Measurements from ENCODE around the gene LAYN. TPM values are rescaled to one million over a fixed set of nuclear protein-coding genes. Genes with fewer than 3 reads are reported as not detected.

Gene LAYN
- total and polyA plus RNA-seq, 3 experiments from 2014 or later: 0.21 to 1.4 (median 0.85) TPM

DNA sequence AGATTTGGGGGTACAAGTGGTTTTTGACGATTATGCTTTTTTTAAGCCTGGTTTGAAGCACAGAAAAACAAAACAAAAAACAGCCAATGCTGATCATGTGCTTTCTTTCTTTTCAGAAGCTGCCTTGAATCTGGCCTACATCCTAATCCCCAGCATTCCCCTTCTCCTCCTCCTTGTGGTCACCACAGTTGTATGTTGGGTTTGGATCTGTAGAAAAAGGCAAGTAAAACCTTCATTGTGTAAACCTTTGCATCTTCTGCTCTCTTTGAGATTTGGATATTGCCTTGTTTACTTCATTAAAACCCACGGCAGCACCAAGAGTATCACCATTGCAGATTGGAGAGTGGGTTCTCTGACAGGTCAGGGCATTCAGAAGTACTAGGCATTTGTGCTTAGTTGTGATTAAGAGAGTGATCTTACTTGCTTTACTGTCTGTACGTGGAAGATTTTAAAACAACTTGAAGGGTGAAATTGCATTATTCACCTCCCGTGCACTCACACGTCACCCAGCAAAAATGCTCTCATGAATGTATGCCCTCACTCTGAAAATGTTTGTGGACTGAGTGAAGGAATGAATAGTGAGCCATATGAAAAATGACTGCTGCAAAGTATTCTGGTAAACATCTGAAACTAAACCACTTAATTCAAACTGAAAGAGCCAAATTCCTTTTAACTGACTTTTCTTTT, 17.0 kb downstream of the LAYN start:
- Mint-ChIP-seq H3K27ac (no peak overlapping the region), H3K36me3 (peaks cover 0 to 2% (median 0%) of the 10 kb centered on the region in 3 donors), H3K9me3 (peaks cover 3 to 15% (median 4%) of the 10 kb centered on the region in 5 donors), H3K27me3 (peaks cover 0 to 17% of the 10 kb centered on the region in 2 donors), H3K4me3 (no peak overlapping the region), H3K4me1 (no peaks in the 10 kb centered on the region)
- Histone ChIP-seq H3K4me1 (ENCODE audit: insufficient read depth, low read length) (no peaks in the 10 kb centered on the region), H3K9me3 (ENCODE audit: low read length) (no peaks in the 10 kb centered on the region), H3K27me3 (ENCODE audit: insufficient read depth, low read length, poor library complexity, severe bottlenecking) (no peaks in the 10 kb centered on the region), H3K4me3 (ENCODE audit: low read length) (no peak overlapping the region), H3K36me3 (ENCODE audit: insufficient read depth, low read length) (no peaks in the 10 kb centered on the region), H3K27ac (ENCODE audit: low read depth, low read length) (no peak overlapping the region)
- DNase-seq: no peak
- CTCF ChIA-PET: interaction anchor here (1.4 kb wide), 1 partner anchor 12 kb away, joined by 3 read pairs; no protein-coding TSS in a partner anchor
- POLR2A ChIA-PET: no interaction called here

DNA sequence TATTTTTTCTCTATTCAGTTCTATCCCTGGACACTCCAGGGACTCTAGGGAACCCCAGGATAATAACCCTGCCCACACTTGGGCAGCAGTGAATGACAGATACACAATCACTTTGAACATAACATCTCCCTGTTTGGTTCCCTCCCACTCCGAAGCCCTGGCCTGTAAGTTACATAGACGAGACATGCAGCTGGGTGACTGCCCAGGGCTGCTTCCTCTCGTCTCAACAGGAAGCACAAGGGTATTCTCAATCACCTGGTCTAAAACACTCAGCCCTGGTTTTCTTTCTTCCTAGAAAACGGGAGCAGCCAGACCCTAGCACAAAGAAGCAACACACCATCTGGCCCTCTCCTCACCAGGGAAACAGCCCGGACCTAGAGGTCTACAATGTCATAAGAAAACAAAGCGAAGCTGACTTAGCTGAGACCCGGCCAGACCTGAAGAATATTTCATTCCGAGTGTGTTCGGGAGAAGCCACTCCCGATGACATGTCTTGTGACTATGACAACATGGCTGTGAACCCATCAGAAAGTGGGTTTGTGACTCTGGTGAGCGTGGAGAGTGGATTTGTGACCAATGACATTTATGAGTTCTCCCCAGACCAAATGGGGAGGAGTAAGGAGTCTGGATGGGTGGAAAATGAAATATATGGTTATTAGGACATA, 19.4 kb downstream of the LAYN start:
- Histone ChIP-seq H3K9me3 (ENCODE audit: low read length) (no peaks in the 10 kb centered on the region), H3K27ac (ENCODE audit: low read depth, low read length) (no peak overlapping the region), H3K4me3 (ENCODE audit: low read length) (no peak overlapping the region), H3K36me3 (ENCODE audit: insufficient read depth, low read length) (no peaks in the 10 kb centered on the region), H3K27me3 (ENCODE audit: insufficient read depth, low read length, poor library complexity, severe bottlenecking) (no peaks in the 10 kb centered on the region), H3K4me1 (ENCODE audit: insufficient read depth, low read length) (no peaks in the 10 kb centered on the region)
- Mint-ChIP-seq H3K27ac (no peak overlapping the region), H3K4me1 (no peaks in the 10 kb centered on the region), H3K9me3 (peaks cover 3 to 15% (median 4%) of the 10 kb centered on the region in 5 donors), H3K4me3 (no peak overlapping the region), H3K36me3 (peaks cover 0 to 2% (median 0%) of the 10 kb centered on the region in 3 donors), H3K27me3 (peaks cover 0 to 12% of the 10 kb centered on the region in 2 donors)
- DNase-seq: no peak
- CTCF ChIA-PET: interaction anchor here (0.9 to 1.9 kb wide), 2 partner anchors 10 to 217 kb away, joined by 3 to 5 read pairs; no protein-coding TSS in a partner anchor
- POLR2A ChIA-PET: no interaction called here

DNA sequence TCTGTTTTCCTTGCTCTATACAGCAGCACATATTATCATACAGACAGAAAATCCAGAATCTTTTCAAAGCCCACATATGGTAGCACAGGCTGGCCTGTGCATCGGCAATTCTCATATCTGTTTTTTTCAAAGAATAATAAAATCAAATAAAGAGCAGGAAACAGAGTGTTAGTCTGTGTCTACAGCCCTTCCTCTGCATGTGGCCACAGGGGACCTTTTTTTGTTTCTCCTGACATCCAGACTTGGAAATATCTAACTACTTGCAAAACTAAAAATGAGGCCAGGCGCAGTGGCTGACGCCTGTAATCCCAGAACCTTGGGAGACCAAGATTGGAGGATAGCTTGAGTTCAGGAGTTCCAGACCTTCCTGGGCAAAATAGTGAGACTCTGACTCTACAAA, 20.3 kb downstream of the LAYN start:
- H3K27ac Mint-ChIP-seq: no peak overlapping the region
- no peak overlapping the region for H3K4me3 Mint-ChIP-seq
- ChIA-PET CTCF (interaction anchor here (0.9 to 1.9 kb wide), 3 partner anchors 11 to 216 kb away, joined by 3 to 5 read pairs (median 3); no protein-coding TSS in a partner anchor), POLR2A (no interaction called here)
- H3K9me3 Mint-ChIP-seq: peaks cover 3 to 11% (median 4%) of the 10 kb centered on the region in 5 donors
- no peak for DNase-seq
- Histone ChIP-seq H3K4me1 (ENCODE audit: insufficient read depth, low read length) (no peaks in the 10 kb centered on the region), H3K9me3 (ENCODE audit: low read length) (no peaks in the 10 kb centered on the region), H3K36me3 (ENCODE audit: insufficient read depth, low read length) (no peaks in the 10 kb centered on the region), H3K27me3 (ENCODE audit: insufficient read depth, low read length, poor library complexity, severe bottlenecking) (no peaks in the 10 kb centered on the region), H3K27ac (ENCODE audit: low read depth, low read length) (no peak overlapping the region), H3K4me3 (ENCODE audit: low read length) (no peak overlapping the region)
- no peaks in the 10 kb centered on the region for H3K36me3 Mint-ChIP-seq
- H3K27me3 Mint-ChIP-seq: peaks cover 0 to 7% of the 10 kb centered on the region in 2 donors
- H3K4me1 Mint-ChIP-seq: no peaks in the 10 kb centered on the region

DNA sequence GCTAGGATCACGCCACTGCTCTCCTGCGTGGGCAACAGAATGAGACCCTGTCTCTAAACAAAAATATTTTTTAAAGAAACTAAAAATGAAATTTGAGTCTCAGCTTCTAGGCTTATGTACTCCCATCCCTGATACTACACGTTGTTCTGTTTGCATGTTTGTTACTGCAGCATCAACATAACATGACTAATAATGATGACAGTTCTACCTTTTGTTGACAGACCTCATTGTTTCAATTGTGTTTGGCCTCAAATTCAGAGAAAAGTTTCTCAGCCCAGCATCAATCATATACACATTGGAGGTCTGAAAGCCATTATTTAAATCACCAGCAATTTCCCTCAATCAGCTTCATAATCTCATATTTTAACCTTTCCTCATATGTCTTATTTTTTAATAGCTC, 20.8 kb downstream of the LAYN start:
- peaks cover 0 to 7% of the 10 kb centered on the region in 2 donors for H3K27me3 Mint-ChIP-seq
- POLR2A ChIA-PET: no interaction called here

DNA sequence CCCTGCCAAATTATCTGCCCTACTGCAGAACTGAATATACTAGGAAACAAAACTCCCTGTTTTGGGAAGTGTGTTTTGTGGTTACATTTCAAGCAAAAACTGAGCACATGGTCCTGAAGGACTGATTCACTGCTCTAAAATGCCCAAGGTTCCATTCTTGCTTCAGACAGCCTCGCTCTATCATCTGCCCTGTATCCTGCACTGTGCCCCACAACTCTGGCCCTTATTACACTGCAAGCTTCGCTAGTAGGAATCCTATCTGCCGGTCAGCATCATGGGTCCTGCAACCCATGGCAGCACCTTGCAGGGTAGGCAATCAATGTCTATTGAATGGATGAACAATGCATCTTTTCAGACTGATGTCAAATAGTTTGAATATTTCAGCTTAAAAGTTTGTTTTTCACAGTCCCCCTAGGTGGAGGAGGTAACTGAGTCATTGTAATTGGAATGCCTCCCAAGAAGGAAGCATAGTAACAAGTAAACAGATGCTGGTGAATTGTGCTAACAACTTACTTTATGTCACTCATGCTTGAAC, 21.3 kb downstream of the LAYN start:
- Mint-ChIP-seq H3K9me3 (peaks cover 0 to 4% (median 0%) of the 10 kb centered on the region in 5 donors), H3K27me3 (peaks cover 0 to 7% of the 10 kb centered on the region in 2 donors), H3K36me3 (no peaks in the 10 kb centered on the region), H3K4me1 (no peaks in the 10 kb centered on the region), H3K4me3 (no peak overlapping the region), H3K27ac (no peak overlapping the region)
- POLR2A ChIA-PET: no interaction called here
- Histone ChIP-seq H3K4me1 (ENCODE audit: insufficient read depth, low read length) (no peaks in the 10 kb centered on the region), H3K9me3 (ENCODE audit: low read length) (no peaks in the 10 kb centered on the region), H3K4me3 (ENCODE audit: low read length) (no peak overlapping the region), H3K27me3 (ENCODE audit: insufficient read depth, low read length, poor library complexity, severe bottlenecking) (no peaks in the 10 kb centered on the region), H3K27ac (ENCODE audit: low read depth, low read length) (no peak overlapping the region), H3K36me3 (ENCODE audit: insufficient read depth, low read length) (no peaks in the 10 kb centered on the region)
- no peak for DNase-seq
- CTCF ChIA-PET: interaction anchor here (1.0 to 1.5 kb wide), 3 partner anchors 9 to 280 kb away, joined by 3 to 4 read pairs (median 3); no protein-coding TSS in a partner anchor

More for the DNA sequence above, 20.8 kb downstream of the LAYN start:
- CTCF ChIA-PET: interaction anchor here (1.4 to 1.5 kb wide), 2 partner anchors 16 to 281 kb away, joined by 3 to 4 read pairs; no protein-coding TSS in a partner anchor
- no peak for DNase-seq
- no peaks in the 10 kb centered on the region for H3K9me3 ChIP-seq (ENCODE audit: low read length)
- Mint-ChIP-seq H3K27ac (no peak overlapping the region), H3K4me3 (no peak overlapping the region), H3K36me3 (no peaks in the 10 kb centered on the region), H3K4me1 (no peaks in the 10 kb centered on the region), H3K9me3 (peaks cover 0 to 6% (median 4%) of the 10 kb centered on the region in 5 donors)
- H3K27ac ChIP-seq (ENCODE audit: low read depth, low read length): no peak overlapping the region
- H3K36me3 ChIP-seq (ENCODE audit: insufficient read depth, low read length): no peaks in the 10 kb centered on the region
- no peak overlapping the region for H3K4me3 ChIP-seq (ENCODE audit: low read length)
- no peaks in the 10 kb centered on the region for H3K27me3 ChIP-seq (ENCODE audit: insufficient read depth, low read length, poor library complexity, severe bottlenecking)
- no peaks in the 10 kb centered on the region for H3K4me1 ChIP-seq (ENCODE audit: insufficient read depth, low read length)

DNA sequence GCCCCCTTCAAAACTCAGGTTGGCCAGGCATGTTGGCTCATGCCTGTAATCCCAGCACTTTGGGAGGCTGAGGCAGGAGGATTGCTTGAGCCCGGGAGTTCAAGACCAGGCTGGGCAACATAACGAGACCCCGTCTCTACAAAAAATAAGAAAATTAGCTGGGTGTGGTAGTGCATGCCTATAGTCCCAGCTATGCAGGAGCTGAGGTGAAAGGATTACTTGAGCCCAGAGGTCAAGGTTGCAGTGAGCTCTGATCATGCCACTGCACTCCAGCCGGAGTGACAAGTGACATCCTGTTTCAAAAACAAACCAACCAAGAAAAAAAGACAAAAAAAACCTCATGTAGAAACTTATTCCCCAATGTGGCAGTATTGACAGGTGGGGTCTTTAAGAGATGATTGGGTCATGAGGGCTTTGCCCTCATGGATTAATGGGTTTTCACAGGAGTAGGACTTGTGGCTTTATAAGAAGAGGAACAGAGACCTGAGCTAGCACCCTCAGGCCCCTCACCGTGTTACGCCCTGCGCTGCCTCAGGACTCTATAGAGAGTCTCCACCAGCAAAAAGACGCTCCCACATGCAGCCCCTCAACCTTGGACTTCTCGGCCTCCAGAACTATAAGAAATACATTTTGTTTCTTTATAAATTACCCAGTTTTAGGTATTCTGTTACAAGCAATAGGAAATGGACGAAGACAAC, 22.3 kb downstream of the LAYN start:
- H3K36me3 ChIP-seq (ENCODE audit: insufficient read depth, low read length): no peaks in the 10 kb centered on the region
- Mint-ChIP-seq H3K36me3 (no peaks in the 10 kb centered on the region), H3K27ac (peak overlapping the region in 1 of 8 donors; percentile 34), H3K9me3 (no peaks in the 10 kb centered on the region), H3K4me3 (no peak overlapping the region), H3K27me3 (peaks cover 0 to 7% of the 10 kb centered on the region in 2 donors), H3K4me1 (no peaks in the 10 kb centered on the region)
- H3K4me1 ChIP-seq (ENCODE audit: insufficient read depth, low read length): no peaks in the 10 kb centered on the region
- H3K4me3 ChIP-seq (ENCODE audit: low read length): no peak overlapping the region
- POLR2A ChIA-PET: no interaction called here
- DNase-seq: no peak
- no peaks in the 10 kb centered on the region for H3K9me3 ChIP-seq (ENCODE audit: low read length)
- CTCF ChIA-PET: interaction anchor here (1.0 to 2.3 kb wide), 3 partner anchors 10 to 279 kb away, joined by 3 to 7 read pairs (median 4); no protein-coding TSS in a partner anchor
- no peak overlapping the region for H3K27ac ChIP-seq (ENCODE audit: low read depth, low read length)
- no peaks in the 10 kb centered on the region for H3K27me3 ChIP-seq (ENCODE audit: insufficient read depth, low read length, poor library complexity, severe bottlenecking)

DNA sequence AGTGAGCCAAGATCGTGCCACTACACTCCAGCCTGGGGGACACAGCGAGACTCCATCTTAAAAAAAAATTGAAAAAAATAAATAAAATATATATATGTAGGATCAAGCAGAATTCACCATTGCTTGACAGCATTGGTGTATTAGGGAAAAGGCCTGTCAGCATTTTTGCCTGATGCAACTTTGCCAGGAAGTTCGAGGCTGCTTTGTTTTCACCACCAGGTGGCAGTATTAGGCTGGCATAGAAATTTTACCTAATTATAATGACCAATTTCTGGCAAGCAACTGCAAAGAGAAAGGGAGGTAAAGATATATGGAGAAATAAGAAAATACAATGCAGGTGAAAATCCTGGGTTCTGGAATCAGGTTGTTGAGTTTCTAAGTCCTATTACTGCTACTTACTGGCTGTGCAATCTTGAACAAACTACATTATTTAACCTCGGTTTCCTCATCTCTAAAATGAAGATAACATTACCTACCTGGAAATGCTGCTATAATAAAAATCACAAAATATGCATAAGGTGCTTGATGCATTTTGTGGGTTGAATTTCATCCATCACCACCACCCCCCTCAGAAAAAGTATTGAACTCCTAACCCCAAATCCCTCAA, 24.7 kb downstream of the LAYN start:
- Histone ChIP-seq H3K9me3 (ENCODE audit: low read length) (no peaks in the 10 kb centered on the region), H3K4me1 (ENCODE audit: insufficient read depth, low read length) (no peaks in the 10 kb centered on the region), H3K4me3 (ENCODE audit: low read length) (no peak overlapping the region), H3K27ac (ENCODE audit: low read depth, low read length) (no peak overlapping the region), H3K36me3 (ENCODE audit: insufficient read depth, low read length) (no peaks in the 10 kb centered on the region), H3K27me3 (ENCODE audit: insufficient read depth, low read length, poor library complexity, severe bottlenecking) (no peaks in the 10 kb centered on the region)
- Mint-ChIP-seq H3K4me1 (no peaks in the 10 kb centered on the region), H3K9me3 (no peaks in the 10 kb centered on the region), H3K36me3 (no peaks in the 10 kb centered on the region), H3K4me3 (no peak overlapping the region), H3K27ac (no peak overlapping the region), H3K27me3 (peaks cover 0 to 12% of the 10 kb centered on the region in 2 donors)
- ChIA-PET POLR2A (no interaction called here), CTCF (interaction anchor here (0.7 to 2.3 kb wide), 3 partner anchors 10 to 277 kb away, joined by 3 to 7 read pairs (median 5); no protein-coding TSS in a partner anchor)
- peak; percentile 30 to 62 (median 49) for DNase-seq

All from CD8-positive, alpha-beta memory T cell (primary cell).